ENCODE data around the gene MAPK9.

DNA sequence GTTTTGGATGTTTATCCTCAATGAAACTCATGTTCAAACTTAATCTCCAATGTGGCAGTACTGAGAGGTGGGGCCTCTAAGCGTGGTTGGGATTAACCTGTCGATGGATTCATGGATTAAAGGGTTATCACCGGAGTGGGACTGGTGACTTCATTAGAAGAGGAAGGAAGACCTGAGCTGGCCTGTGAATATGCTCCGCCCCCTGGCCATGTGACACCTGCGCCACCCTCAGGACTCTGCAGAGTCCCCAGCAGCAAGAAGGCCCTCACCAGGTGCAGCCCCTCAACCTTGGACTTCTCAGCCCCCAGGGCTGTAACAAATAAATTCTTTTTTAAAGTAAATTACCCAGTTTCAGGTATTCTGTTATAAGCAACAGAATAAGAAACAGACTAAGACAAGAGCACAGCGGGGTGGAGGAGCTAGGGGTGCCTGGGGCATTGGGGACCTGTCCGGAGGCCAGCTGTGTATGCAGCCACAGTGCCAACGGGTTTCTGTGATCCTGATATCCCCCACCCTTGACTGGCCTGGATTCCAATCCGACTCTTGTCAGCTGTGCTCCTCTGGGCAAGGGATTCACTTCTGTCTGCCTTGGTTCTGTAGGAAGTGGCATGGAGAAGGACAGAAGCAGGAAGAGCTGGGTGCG, 3.2 kb upstream of the MAPK9 start:
- TF ChIP-seq, protein P1, sequence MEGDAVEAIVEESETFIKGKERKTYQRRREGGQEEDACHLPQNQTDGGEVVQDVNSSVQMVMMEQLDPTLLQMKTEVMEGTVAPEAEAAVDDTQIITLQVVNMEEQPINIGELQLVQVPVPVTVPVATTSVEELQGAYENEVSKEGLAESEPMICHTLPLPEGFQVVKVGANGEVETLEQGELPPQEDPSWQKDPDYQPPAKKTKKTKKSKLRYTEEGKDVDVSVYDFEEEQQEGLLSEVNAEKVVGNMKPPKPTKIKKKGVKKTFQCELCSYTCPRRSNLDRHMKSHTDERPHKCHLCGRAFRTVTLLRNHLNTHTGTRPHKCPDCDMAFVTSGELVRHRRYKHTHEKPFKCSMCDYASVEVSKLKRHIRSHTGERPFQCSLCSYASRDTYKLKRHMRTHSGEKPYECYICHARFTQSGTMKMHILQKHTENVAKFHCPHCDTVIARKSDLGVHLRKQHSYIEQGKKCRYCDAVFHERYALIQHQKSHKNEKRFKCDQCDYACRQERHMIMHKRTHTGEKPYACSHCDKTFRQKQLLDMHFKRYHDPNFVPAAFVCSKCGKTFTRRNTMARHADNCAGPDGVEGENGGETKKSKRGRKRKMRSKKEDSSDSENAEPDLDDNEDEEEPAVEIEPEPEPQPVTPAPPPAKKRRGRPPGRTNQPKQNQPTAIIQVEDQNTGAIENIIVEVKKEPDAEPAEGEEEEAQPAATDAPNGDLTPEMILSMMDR (IDR thresholded peaks at IDR 0.05; ENCODE audit: low read depth, low read length, poor library complexity, severe bottlenecking) = no peak
- TF ChIP-seq EZH2phosphoT487 (IDR thresholded peaks at IDR 0.05; ENCODE audit: borderline replicate concordance, low read length) = no peak

Data from DOHH2 (cell line).